ENCODE results near the gene GON4L. TPM values are rescaled to one million over a fixed set of nuclear protein-coding genes. Genes with fewer than 3 reads are reported as not detected.
"Not testable (repeated sequence)": the region's sequence is repeated elsewhere in the genome, so short reads cannot be mapped to it uniquely, and the experiment has no call there.

GON4L gene
- total RNA-seq, 1 experiment from 2014 or later = 25.8 TPM

DNA sequence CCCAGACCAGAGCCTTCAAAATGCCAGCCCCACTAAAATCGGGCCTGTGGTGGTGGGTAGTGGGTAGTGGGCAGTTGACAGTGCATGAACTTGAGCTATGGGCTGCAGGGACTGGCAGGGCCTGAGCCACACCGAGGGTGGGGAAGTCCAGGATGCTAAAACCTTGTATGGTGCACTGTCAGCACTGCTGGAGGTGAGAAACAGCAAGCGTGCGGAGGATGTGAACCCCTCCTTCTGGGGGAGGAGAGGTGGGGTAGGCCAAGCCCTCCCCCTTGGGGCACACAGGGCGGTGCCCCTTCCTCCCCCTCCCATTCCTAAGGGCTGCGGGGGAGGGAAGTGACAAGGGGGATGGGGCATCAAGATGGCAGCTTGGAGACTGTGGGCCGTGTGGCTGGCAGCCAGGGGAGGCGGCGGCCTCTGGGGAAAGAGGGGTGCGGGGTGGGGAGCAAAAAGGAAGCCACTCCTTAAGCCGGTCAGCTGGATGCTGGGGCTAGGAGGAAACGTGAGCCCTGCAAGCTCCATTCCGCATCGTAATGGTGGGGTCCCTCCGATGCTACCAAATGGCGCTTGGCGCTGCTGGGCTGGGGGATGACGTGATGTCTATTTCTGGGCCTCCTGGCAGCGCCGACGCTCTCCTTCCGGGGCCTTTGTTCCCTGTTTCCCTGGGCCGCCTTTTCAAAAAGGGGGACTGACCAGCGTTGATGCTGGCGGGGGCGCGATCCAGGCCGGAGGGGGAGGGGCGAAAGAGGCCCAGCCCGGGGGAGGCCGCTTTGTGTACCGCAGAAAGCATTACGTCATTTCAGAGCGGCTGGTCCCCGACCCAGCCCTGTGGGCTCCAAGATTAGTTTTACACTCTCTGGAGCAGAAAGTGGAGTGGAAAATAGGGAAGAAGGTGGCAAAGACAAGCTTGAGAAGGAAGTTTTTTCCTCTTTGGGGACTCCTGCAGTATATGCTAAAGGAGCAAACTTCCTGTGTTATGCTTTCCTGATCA, 3.2 kb upstream of the GON4L start:
- Histone ChIP-seq H3K4me3 (peak overlapping the region; percentile 60), H3K27ac (peak overlapping the region; percentile 88), H3K27me3 (no peaks in the 10 kb centered on the region), H3K9me3 (replicated peaks) (no peaks in the 10 kb centered on the region), H3K4me1 (peaks cover 10% of the 10 kb centered on the region), H3K36me3 (no peaks in the 10 kb centered on the region)
- DNase-seq = peak; percentile 94

DNA sequence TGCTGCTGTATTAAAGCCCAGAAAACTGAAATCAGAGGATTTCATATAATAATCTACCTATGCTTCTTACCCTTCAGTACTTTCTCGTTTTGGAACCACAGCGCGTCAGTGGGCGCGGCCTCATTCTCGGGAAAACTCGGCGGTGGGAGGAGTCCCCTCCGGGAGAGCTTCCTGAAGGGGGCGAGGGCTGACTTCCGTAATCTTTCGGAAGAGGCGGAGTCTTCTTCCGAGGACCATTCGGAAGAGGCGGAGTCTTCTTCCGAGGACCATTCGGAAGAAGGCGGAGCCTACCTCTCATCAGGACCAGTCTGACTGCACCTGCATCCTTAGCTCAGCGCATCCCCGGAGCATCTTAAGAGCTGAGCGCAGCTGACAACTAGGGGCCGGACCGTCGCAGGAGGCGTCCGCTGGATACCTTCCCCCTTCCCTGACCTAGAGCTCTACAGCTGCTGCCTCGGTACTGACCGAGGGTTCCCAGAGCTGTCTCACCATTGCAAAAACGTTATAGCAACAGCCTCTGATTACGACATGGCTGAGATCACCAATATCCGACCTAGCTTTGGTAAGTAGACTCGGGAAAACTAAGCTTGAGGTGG, 2.3 kb upstream of the GON4L start, which contains the start of gene SYT11:
SYT11 (plus strand) TSS at position 334 of the 596 bp plus-strand sequence; CDS start at position 529, 195 bp downstream.
- Histone ChIP-seq H3K27ac (peak within 1 kb of the TSS; percentile 88), H3K4me1 (peaks cover 10% of the 10 kb centered on the region)
- DNase-seq = peak; percentile 95 to 97

DNA sequence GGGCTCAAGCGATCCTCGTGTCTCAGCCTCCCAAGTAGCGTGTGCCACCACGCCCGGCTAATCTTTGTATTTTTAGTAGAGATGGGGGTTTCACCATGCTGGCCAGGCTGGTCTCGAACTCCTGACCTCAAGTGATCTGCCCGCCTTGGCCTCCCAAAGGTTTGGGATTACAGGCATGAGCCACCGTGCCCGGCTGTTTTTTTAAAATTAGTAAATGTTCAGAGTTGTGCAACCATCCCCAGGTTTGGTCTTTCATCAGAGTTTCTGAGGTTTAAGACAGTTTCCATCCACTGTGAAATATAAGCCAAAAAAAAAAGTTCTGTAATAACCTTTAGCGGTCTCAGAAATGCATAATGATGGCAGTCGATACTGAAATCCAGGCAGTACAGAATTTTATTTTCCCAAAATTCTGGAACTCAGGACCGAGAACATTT, 1.8 kb upstream of the GON4L start:
- no peaks in the 10 kb centered on the region for H3K27me3 ChIP-seq
- no peak overlapping the region for H3K27ac ChIP-seq
- no peak for DNase-seq
- H3K36me3 ChIP-seq = peaks cover 6% of the 10 kb centered on the region
- H3K4me1 ChIP-seq = peaks cover 10% of the 10 kb centered on the region
- H3K4me3 ChIP-seq = peak overlapping the region; percentile 60
- no peaks in the 10 kb centered on the region for H3K9me3 ChIP-seq (replicated peaks)

More for the DNA sequence above, 2.3 kb upstream of the GON4L start, which contains the start of gene SYT11:
- no peaks in the 10 kb centered on the region for H3K27me3 ChIP-seq
- H3K36me3 ChIP-seq = peaks cover 4% of the 10 kb centered on the region
- H3K4me3 ChIP-seq = peak within 1 kb of the TSS; percentile 60
- H3K9me3 ChIP-seq (replicated peaks) = no peaks in the 10 kb centered on the region

DNA sequence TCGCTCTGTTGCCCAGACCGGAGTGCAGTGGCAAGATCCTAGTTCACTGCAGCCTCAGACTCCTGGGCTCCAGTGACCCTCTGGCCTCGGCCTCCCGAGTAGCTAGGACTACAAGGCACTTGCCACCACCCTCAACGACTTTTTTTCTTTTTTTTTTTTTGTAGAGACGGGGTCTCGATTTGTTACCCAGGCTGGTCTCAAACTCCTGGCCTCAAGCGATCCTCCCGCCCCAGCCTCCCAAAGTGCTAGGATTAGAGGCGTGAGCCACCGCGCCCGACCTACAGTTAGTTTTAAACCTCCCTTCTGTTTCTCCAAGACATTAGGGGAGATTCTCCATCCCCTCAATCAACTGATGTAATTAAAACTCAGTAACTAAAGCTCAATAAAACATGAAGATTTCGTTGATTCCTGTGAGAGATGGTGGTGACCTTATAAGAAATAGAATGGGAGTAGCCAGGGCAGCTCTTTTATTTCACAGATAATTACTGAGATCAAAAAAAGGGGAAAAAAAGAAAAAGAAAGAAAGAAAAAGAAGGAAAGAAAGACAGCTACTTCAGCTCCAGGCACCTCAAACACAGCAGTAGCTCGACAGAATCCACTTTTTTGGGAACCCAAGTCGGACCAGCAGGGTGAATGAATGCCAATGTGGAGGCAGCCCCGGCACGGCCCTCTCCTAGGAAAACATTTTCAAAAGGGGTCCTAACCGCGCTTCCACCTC, 598 bp downstream of the GON4L start:
- Histone ChIP-seq H3K9me3 (replicated peaks) (no peaks in the 10 kb centered on the region), H3K4me3 (peak overlapping the region; percentile 79), H3K27ac (peak overlapping the region; percentile 51), H3K27me3 (no peaks in the 10 kb centered on the region), H3K36me3 (peaks cover 10% of the 10 kb centered on the region), H3K4me1 (peaks cover 9% of the 10 kb centered on the region)
- no peak for DNase-seq

DNA sequence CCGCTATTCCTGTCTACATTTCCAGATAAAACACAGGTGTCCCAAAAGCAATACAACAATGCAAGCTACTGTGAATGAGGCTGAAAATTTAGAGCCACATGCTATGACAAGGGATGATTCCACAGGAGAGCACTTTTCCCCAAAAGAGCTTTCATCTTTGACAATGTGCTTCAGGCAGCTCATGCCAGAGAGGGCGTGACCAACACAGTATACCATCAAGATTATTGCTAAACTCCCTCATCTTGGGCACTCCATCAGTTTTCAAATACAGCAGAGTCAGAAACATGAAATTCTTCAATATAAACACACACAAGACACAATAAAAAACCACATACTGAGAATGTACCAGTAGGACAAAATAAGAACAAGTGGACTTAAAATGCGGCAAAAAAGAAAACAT, 6.7 kb downstream of the GON4L start:
- H3K27ac ChIP-seq = no peak overlapping the region
- peaks cover 40% of the 10 kb centered on the region for H3K36me3 ChIP-seq
- no peak for DNase-seq
- no peaks in the 10 kb centered on the region for H3K9me3 ChIP-seq (replicated peaks)
- no peak overlapping the region for H3K4me3 ChIP-seq
- H3K27me3 ChIP-seq = no peaks in the 10 kb centered on the region
- no peaks in the 10 kb centered on the region for H3K4me1 ChIP-seq

DNA sequence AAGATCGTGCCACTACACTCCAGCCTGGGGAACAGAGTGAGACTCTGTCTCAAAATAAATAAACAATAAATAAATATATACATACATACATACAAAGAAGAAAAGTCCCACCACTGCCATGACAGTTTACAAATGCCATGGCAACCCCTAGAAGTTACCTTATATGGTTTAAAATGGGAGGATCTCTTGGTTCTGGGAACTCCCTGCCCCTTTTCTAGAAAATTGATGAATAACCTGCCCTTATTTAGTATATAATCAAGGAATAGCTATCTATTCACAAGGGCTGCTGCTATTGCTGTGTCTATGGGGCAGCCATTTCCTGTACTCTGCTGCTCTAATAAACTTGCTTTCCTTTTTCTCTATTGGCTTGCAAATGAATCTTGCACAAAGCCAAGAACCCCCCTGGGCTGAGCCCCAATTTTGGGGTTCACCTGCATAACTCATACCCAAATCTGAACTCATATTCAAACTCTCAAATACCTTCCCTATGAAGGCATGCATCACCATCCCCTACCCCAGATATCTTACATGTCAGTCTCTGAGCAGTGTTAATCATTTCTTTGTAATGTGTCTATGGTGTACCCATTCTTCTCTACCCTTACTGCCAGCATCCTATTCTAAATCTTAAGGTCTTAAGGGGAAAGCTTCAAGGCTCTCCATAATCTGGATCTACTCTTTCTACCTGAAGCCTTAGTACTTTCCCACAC, 9.0 kb downstream of the GON4L start:
- no peaks in the 10 kb centered on the region for H3K27me3 ChIP-seq
- no peaks in the 10 kb centered on the region for H3K9me3 ChIP-seq (replicated peaks)
- no peak overlapping the region for H3K27ac ChIP-seq
- no peak overlapping the region for H3K4me3 ChIP-seq
- peaks cover 43% of the 10 kb centered on the region for H3K36me3 ChIP-seq
- no peak for DNase-seq
- no peaks in the 10 kb centered on the region for H3K4me1 ChIP-seq

DNA sequence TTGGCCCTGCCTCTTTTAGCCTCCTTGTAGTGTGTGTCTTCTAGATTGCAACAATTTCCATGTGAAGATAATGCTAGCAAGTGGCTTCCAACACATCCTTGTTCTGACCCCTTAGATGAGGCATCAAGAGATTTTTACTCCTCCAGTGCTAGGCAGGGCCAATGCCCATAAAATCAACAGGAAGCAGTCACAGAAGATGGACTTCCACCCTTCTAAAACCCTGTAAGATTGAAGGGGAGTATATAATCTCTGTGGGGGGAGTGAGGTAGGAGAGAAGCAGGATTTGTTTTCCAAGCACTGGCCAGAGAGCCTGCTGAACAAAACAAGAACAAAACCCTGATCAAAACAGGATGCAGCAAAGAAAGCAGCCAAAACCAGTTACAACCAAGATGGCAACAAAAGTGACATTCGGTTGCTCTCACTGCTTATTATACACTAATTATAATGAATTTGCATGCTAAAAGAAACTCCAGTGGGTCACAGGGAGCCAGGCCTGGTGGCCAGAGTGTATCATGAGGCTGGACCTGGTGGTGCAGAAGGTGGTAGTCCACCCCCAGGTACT, 12.1 kb downstream of the GON4L start:
- H3K4me1 ChIP-seq = no peaks in the 10 kb centered on the region
- no peaks in the 10 kb centered on the region for H3K9me3 ChIP-seq (replicated peaks)
- no peak overlapping the region for H3K27ac ChIP-seq
- no peak for DNase-seq
- H3K27me3 ChIP-seq = no peaks in the 10 kb centered on the region
- H3K36me3 ChIP-seq = peaks cover 35% of the 10 kb centered on the region
- H3K4me3 ChIP-seq = no peak overlapping the region

DNA sequence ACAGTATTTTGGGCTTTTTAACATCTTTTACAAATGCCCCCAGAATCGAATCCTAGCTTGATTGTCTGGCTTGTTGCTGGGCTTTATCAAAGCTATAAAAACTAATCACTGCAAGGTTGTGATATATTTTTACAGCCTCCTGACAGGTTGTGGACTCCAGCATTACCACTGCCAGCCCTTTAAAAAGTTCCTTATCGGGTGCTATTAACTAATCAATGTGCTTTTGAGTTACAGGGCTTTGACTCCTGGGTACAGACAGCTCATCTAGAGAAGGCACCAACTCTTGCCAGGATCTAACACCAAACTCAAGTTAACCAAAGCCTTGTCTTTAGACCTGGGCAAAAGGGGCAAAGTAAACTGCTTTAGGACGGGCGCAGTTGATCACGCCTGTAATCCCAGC, 16.6 kb downstream of the GON4L start:
- H3K9me3 ChIP-seq (replicated peaks) = no peaks in the 10 kb centered on the region
- DNase-seq = no peak

DNA sequence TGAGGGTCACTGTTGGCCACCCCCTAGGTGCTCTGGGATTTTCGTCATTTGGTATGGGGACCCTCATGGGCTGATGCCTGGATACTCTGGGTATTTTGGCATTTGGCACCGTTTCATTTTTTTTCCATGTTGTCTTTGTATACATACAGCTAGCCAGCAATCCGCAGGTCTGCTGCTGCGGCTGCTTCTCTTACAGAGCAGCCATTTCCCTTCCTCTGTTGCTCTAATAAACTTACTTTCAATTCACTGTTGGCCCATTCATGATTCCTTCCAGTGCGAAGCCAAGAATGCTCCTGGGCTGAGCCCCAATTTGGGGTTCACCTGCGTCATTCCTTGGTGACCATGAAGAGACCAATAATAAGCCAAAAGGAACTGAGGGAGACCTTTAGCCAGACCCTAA, 21.5 kb downstream of the GON4L start:
- H3K27me3 ChIP-seq = no peaks in the 10 kb centered on the region
- H3K9me3 ChIP-seq (replicated peaks) = no peaks in the 10 kb centered on the region
- H3K36me3 ChIP-seq = peaks cover 15% of the 10 kb centered on the region
- DNase-seq = no peak
- H3K27ac ChIP-seq = no peak overlapping the region
- no peaks in the 10 kb centered on the region for H3K4me1 ChIP-seq
- H3K4me3 ChIP-seq = no peak overlapping the region

More for the DNA sequence above, 16.6 kb downstream of the GON4L start:
- Histone ChIP-seq H3K36me3 (peaks cover 22% of the 10 kb centered on the region), H3K27ac (no peak overlapping the region), H3K27me3 (no peaks in the 10 kb centered on the region), H3K4me3 (no peak overlapping the region), H3K4me1 (no peaks in the 10 kb centered on the region)

DNA sequence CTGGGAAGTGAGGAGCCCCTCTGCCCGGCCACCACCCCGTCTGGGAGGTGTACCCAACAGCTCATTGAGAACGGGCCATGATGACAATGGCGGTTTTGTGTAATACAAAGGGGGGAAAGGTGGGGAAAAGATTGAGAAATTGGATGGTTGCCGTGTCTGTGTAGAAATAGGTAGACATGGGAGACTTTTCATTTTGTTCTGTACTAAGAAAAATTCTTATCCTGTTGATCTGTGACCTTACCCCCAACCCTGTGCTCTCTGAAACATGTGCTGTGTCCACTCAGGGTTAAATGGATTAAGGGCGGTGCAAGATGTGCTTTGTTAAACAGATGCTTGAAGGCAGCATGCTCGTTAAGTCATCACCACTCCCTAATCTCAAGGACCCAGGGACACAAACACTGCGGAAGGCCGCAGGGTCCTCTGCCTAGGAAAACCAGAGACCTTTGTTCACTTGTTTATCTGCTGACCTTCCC, 22.1 kb downstream of the GON4L start:
- not testable (repeated sequence) for H3K9me3 ChIP-seq (replicated peaks); H3K4me3 ChIP-seq; H3K27me3 ChIP-seq; H3K4me1 ChIP-seq; H3K27ac ChIP-seq; DNase-seq
- peaks cover 15% of the 10 kb centered on the region for H3K36me3 ChIP-seq

DNA sequence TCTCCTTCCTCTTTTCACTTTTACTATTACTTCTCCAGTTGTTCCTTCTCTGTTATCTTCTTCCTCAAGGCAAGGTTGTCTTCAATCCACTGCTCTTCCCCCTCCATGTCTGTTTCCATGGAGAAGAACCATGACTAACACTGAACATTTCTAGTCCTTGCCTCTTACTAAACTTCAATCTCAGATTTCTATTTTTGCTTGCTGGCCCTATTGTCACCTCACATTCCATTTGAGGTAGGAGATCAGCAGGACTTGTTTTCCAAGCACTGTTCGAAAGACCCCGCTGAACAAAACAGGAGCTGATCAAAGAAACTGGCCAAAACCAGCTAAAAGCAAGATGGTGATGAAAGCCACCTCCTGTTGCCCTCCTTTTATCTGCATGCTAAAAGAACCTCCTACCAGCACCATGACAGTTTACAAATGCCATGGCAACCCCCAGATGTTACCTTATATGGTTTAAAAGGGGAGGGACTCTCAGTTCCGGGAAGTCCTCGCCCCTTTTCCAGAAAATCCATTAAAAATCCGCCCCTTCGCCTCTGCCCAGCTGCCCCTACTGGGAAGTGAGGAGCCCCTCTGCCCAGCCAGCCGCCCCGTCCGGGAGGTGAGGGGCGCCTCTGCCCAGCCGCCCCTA, 22.6 kb downstream of the GON4L start:
- Histone ChIP-seq H3K4me1 (no peaks in the 10 kb centered on the region), H3K9me3 (replicated peaks) (no peaks in the 10 kb centered on the region), H3K36me3 (peaks cover 15% of the 10 kb centered on the region), H3K27ac (no peak overlapping the region), H3K4me3 (no peak overlapping the region), H3K27me3 (no peaks in the 10 kb centered on the region)
- no peak for DNase-seq

DNA sequence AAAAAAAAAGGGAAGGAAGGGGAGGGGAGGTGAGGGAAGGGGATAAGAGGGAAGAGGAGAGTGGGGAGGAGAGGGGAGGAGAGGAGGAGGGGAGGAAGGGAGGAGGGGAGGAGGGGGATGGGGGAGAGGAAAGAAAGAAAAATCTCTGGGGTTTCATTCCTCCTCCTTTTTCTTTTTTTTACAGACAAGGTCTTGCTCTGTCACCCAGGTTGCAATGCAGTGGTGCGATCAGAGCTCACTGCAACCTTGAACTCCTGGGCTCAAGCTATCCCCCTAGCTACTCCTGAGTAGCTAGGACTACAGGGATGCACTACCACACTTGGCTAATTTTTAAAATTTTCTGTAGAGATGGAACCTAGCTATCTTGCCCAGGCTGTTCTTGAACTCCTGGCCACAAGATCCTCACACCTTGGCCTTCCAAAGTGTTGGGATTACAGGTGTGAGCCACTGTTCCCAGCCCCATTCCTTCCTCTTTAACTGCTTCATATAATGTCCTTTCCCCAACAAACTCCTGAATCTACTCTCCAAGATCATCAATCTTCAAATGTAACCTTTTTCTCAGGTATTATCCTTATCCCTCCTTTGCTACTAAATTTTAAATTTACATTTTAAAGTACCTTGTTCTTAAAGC, 23.2 kb downstream of the GON4L start:
- Histone ChIP-seq H3K4me1 (no peaks in the 10 kb centered on the region), H3K36me3 (peaks cover 15% of the 10 kb centered on the region), H3K27ac (no peak overlapping the region), H3K27me3 (no peaks in the 10 kb centered on the region), H3K9me3 (replicated peaks) (no peaks in the 10 kb centered on the region), H3K4me3 (no peak overlapping the region)
- no peak for DNase-seq

DNA sequence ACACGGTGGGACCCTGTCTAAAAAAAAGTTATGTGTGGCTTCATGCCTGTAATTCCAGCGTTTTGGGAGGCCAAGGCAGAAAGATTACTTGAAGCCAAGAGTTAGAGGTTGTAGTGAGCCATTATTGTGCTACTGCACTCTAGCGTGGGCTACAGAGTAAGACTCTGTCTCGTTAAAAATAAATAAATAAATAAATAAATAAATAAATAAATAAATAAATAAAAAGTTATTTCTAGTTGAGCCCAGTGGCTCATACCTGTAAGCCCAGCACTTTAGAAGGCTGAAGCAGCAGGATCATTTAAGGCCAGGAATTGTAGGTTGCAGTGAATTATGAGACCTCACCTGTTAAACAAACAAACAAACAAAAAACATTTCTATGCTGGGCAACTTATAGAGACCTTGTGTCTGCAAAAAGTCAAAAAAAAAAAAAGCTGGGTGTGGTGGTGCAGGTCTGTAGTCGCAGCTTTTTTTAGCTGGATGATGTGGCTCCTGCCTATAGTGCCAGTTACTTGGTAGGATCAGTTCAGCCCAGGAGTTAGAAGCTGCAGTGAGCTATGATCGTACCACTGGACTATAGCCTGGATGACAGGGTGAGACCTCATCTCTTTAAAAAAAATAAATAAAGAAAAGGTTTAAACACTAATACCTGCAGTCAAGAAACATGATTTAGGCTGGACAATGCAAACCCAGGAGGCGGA, 25.6 kb downstream of the GON4L start:
- Histone ChIP-seq H3K4me3 (no peak overlapping the region), H3K9me3 (replicated peaks) (no peaks in the 10 kb centered on the region), H3K36me3 (peaks cover 7% of the 10 kb centered on the region; the same call in 1 of the 2 replicates), H3K27ac (no peak overlapping the region), H3K4me1 (no peaks in the 10 kb centered on the region), H3K27me3 (no peaks in the 10 kb centered on the region)
- DNase-seq = no peak
